Natural killer cell (primary cell): Measurements from ENCODE around the gene TIGD2. TPM values are rescaled to one million over a fixed set of nuclear protein-coding genes. Genes with fewer than 3 reads are reported as not detected.

Experiments
- ATAC-seq, 3 donors: fragments of 150-1000 bp in 2 of 3; fragments of 200-7000 bp in 1 of 3; cut with Tn5 transposase; 1 replicate in 1 of 3; 2 replicates in 2 of 3; pipeline ENCODE4 v1.10.0; 2021; ENCODE audit warnings: mild to moderate bottlenecking in 2 of 3, moderate library complexity in 2 of 3
- DNase-seq, 2 donors: peaks; one replicate each; pipeline versions ENCODE4 v3.0.0 to v3.0.0-alpha.2; 2013 to 2021; ENCODE audit warnings: mixed read lengths in 1 of 2
- H3K27ac ChIP-seq: one replicate; pipeline ENCODE4 v1.5.1; 2013; ENCODE audit warnings: mild to moderate bottlenecking, low read length
- H3K27me3 ChIP-seq: one replicate; pipeline ENCODE4 v1.6.1; 2013; ENCODE audit warnings: low read length; ENCODE audit not compliant: control insufficient read depth, insufficient read depth
- H3K36me3 ChIP-seq: one replicate; pipeline ENCODE4 v1.6.1; 2013; ENCODE audit warnings: low read length; ENCODE audit not compliant: control insufficient read depth, insufficient read depth
- H3K4me1 ChIP-seq: one replicate; pipeline ENCODE4 v1.6.1; 2013; ENCODE audit warnings: low read length; ENCODE audit not compliant: control insufficient read depth, insufficient read depth
- H3K4me3 ChIP-seq: one replicate; pipeline ENCODE4 v1.5.1; 2013; ENCODE audit warnings: low read length
- H3K9me3 ChIP-seq: one replicate; pipeline ENCODE4 v1.6.1; 2013; ENCODE audit warnings: low read length; ENCODE audit not compliant: control insufficient read depth, insufficient read depth
- H3K27ac Mint-ChIP-seq, 2 donors: one replicate each; pipeline ENCODE4 v1.8.0; 2022; ENCODE audit warnings: mild to moderate bottlenecking in 2 of 2, mixed read lengths in 2 of 2, moderate library complexity in 1 of 2
- H3K27me3 Mint-ChIP-seq, 2 donors: one replicate each; pipeline ENCODE4 v1.8.0; 2022; ENCODE audit warnings: low read depth in 2 of 2, mixed read lengths in 2 of 2
- H3K36me3 Mint-ChIP-seq: one replicate; pipeline ENCODE4 v1.8.0; 2022; ENCODE audit warnings: mixed read lengths
- H3K4me1 Mint-ChIP-seq, 2 donors: one replicate each; pipeline ENCODE4 v1.8.0; 2022; ENCODE audit warnings: mixed read lengths in 2 of 2
- H3K4me3 Mint-ChIP-seq: one replicate; pipeline ENCODE4 v1.8.0; 2022; ENCODE audit warnings: mild to moderate bottlenecking, moderate library complexity, mixed read lengths
- H3K9me3 Mint-ChIP-seq, 2 donors: one replicate each; pipeline ENCODE4 v1.8.0; 2022; ENCODE audit warnings: mixed read lengths in 2 of 2
- WGBS: methylation state at CpG from one replicate; pipeline ENCODE4 v1.1.7; 2013; ENCODE audit warnings: missing lambda C conversion rate; ENCODE audit not compliant: insufficient coverage; 5-methylcytosine and 5-hydroxymethylcytosine counted together
- intact Hi-C: fragments of 100-400 bp; cut with micrococcal nuclease; formaldehyde crosslinking; loops from one replicate; pipeline ENCODE4 v1.14.2; 2022
- total RNA-seq, 4 donors: library from RNA; stranded (reverse); fragments of 120-200 nt in 1 of 4; gene quantifications; one replicate each; pipeline versions ENCODE4 v1.2.3 to v1.2.4, GENCODE V29; 2013 to 2022
- TF ChIP-seq, protein P1 (sequence below): fragments of 200-600 bp; IDR thresholded peaks from one replicate; pipeline ENCODE4 v1.8.0; 2022; ENCODE audit warnings: antibody characterized with exemption

Gene TIGD2
- total RNA-seq, 3 donors from 2014 or later (not counting 1 experiment from before 2014, with no cell fraction given) = 3.2 to 7.6 (median 5.1) TPM

DNA sequence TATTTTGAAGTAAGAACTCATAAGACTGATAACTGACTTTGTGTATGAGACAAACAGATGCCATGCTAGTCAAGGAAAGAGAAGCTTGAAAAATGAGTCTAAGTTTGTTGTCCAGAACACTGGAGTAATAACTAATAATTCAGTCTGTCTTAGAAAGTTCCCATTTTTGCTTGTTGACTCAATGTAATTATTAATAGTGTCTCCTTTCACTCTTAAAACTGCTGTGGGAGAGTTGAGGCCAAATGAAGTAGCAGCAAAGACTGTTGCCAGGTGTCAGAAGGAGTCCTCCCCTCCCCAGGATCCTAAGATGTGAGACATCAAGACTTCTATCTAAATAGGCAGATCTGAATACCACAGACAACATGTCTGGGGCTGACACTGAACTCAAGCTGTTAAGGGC is 33.6 kb upstream of the TIGD2 start:
- Mint-ChIP-seq H3K9me3 (peaks cover 6 to 7% of the 10 kb centered on the region in 2 donors), H3K27ac (no peak overlapping the region), H3K27me3 (peaks cover 6% of the 10 kb centered on the region in 2 donors), H3K4me3 (no peak overlapping the region), H3K36me3 (peaks cover 24% of the 10 kb centered on the region), H3K4me1 (no peaks in the 10 kb centered on the region)
- DNase-seq (no peak), ATAC-seq (no peak)
- intact Hi-C loops = no loop called here
- Histone ChIP-seq H3K27ac (no peak overlapping the region), H3K9me3 (peaks cover 3% of the 10 kb centered on the region), H3K27me3 (no peaks in the 10 kb centered on the region), H3K36me3 (no peaks in the 10 kb centered on the region), H3K4me1 (no peaks in the 10 kb centered on the region), H3K4me3 (no peak overlapping the region)
- TF ChIP-seq, protein P1, sequence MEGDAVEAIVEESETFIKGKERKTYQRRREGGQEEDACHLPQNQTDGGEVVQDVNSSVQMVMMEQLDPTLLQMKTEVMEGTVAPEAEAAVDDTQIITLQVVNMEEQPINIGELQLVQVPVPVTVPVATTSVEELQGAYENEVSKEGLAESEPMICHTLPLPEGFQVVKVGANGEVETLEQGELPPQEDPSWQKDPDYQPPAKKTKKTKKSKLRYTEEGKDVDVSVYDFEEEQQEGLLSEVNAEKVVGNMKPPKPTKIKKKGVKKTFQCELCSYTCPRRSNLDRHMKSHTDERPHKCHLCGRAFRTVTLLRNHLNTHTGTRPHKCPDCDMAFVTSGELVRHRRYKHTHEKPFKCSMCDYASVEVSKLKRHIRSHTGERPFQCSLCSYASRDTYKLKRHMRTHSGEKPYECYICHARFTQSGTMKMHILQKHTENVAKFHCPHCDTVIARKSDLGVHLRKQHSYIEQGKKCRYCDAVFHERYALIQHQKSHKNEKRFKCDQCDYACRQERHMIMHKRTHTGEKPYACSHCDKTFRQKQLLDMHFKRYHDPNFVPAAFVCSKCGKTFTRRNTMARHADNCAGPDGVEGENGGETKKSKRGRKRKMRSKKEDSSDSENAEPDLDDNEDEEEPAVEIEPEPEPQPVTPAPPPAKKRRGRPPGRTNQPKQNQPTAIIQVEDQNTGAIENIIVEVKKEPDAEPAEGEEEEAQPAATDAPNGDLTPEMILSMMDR = no peak

- H3K36me3 ChIP-seq = no peaks in the 10 kb centered on the region
- H3K4me3 ChIP-seq = no peak overlapping the region
- Mint-ChIP-seq H3K4me1 (no peaks in the 10 kb centered on the region), H3K27ac (no peak overlapping the region), H3K4me3 (no peak overlapping the region), H3K9me3 (peaks cover 6 to 7% of the 10 kb centered on the region in 2 donors), H3K27me3 (peaks cover 6 to 9% of the 10 kb centered on the region in 2 donors), H3K36me3 (peaks cover 24% of the 10 kb centered on the region)
- TF ChIP-seq, protein P1 = no peak
- ATAC-seq = no peak
- WGBS = 100% methylated on average over 1 of the region's 1 CpG
- intact Hi-C loops = no loop called here
- H3K27ac ChIP-seq = no peak overlapping the region
- H3K9me3 ChIP-seq = peaks cover 3% of the 10 kb centered on the region
- no peaks in the 10 kb centered on the region for H3K27me3 ChIP-seq
- no peaks in the 10 kb centered on the region for H3K4me1 ChIP-seq
- DNase-seq = no peak
Measured at GRCh38 chr4:89078300-89078699, 33.0 kb upstream of the TIGD2 start.

DNA sequence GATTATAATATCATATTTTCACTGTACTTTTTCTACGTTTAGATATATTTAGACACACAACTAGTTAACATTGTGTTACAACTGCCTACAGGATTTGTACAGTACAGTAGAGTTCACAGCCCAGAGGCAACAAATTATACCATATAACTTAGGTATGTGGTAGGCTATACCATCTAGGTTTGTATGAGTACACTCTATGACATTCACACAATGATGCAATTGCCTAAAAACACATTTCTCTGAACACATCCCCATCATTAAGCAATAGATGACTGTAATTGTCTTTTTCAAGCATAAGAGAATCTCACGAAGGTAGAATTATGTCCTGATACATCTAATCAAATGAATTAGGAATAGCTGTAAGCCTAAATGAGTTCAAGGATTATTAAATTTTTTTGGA is 12.3 kb upstream of the TIGD2 start:
- H3K27me3 Mint-ChIP-seq = peaks cover 10 to 23% of the 10 kb centered on the region in 2 donors
- intact Hi-C loops = no loop called here
- WGBS = no CpG with 5 or more reads among the region's 2 CpGs
- Histone ChIP-seq H3K9me3 (no peaks in the 10 kb centered on the region), H3K4me1 (no peaks in the 10 kb centered on the region), H3K36me3 (no peaks in the 10 kb centered on the region), H3K4me3 (no peak overlapping the region), H3K27me3 (no peaks in the 10 kb centered on the region), H3K27ac (no peak overlapping the region)
- no peak overlapping the region for H3K27ac Mint-ChIP-seq
- TF ChIP-seq, protein P1 = no peak
- no peaks in the 10 kb centered on the region for H3K9me3 Mint-ChIP-seq
- no peaks in the 10 kb centered on the region for H3K36me3 Mint-ChIP-seq
- ATAC-seq (no peak), DNase-seq (no peak)
- H3K4me1 Mint-ChIP-seq = no peaks in the 10 kb centered on the region
- no peak overlapping the region for H3K4me3 Mint-ChIP-seq

- Mint-ChIP-seq H3K36me3 (no peaks in the 10 kb centered on the region), H3K9me3 (no peaks in the 10 kb centered on the region), H3K4me3 (no peak overlapping the region), H3K4me1 (no peaks in the 10 kb centered on the region), H3K27ac (no peak overlapping the region), H3K27me3 (peaks cover 14 to 27% of the 10 kb centered on the region in 2 donors)
- Histone ChIP-seq H3K4me1 (no peaks in the 10 kb centered on the region), H3K4me3 (no peak overlapping the region), H3K9me3 (no peaks in the 10 kb centered on the region), H3K36me3 (no peaks in the 10 kb centered on the region), H3K27ac (no peak overlapping the region), H3K27me3 (no peaks in the 10 kb centered on the region)
- TF ChIP-seq, protein P1 = no peak
- ATAC-seq (no peak), DNase-seq (no peak)
- intact Hi-C loops = no loop called here
- no CpG with 5 or more reads among the region's 1 CpG for WGBS
Measured at GRCh38 chr4:89099471-89099870, 11.9 kb upstream of the TIGD2 start.
